Smooth muscle cell (in vitro differentiated cells): ENCODE measurements around the gene ABHD4. TPM values are rescaled to one million over a fixed set of nuclear protein-coding genes. Genes with fewer than 3 reads are reported as not detected.

Experiments
- DNase-seq: peaks from one replicate; lab custom pipeline; 2025; ENCODE audit not compliant: unreplicated experiment; lab: John Stamatoyannopoulos, UW
- H2AFZ ChIP-seq: fragments of 200-600 bp; sonication (generic); 2 replicates; pipeline ENCODE4 v1.6.0; 2016; ENCODE audit warnings: antibody characterized with exemption, low read depth, mild to moderate bottlenecking
- H3F3A ChIP-seq: fragments of 200-600 bp; sonication (generic); 2 replicates; pipeline ENCODE4 v1.6.0; 2017; ENCODE audit warnings: antibody characterized with exemption, low read depth
- H3K27ac ChIP-seq: fragments of 200-600 bp; sonication (generic); 2 replicates; pipeline ENCODE4 v1.5.1; 2016; ENCODE audit warnings: low read depth, mild to moderate bottlenecking
- H3K27me3 ChIP-seq: fragments of 200-600 bp; sonication (generic); 2 replicates; pipeline ENCODE4 v1.6.1; 2016; ENCODE audit warnings: low read depth, mild to moderate bottlenecking
- H3K36me3 ChIP-seq: fragments of 200-600 bp; sonication (generic); 2 replicates; pipeline ENCODE4 v1.5.1; 2016; ENCODE audit warnings: low read depth
- H3K4me1 ChIP-seq: fragments of 200-600 bp; sonication (generic); 2 replicates; pipeline ENCODE4 v1.5.1; 2016; ENCODE audit warnings: low read depth
- H3K4me2 ChIP-seq: fragments of 200-600 bp; sonication (generic); 2 replicates; pipeline ENCODE4 v1.6.0; 2016; ENCODE audit warnings: mild to moderate bottlenecking
- H3K4me3 ChIP-seq: fragments of 200-600 bp; sonication (generic); 2 replicates; pipeline ENCODE4 v1.5.1; 2016; ENCODE audit warnings: mild to moderate bottlenecking
- H3K79me2 ChIP-seq: fragments of 200-600 bp; sonication (generic); 2 replicates; pipeline ENCODE4 v1.6.0; 2016; ENCODE audit warnings: low read depth, mild to moderate bottlenecking
- H3K9ac ChIP-seq: fragments of 200-600 bp; sonication (generic); 2 replicates; pipeline ENCODE4 v1.6.0; 2016; ENCODE audit warnings: low read depth
- H3K9me3 ChIP-seq: fragments of 200-600 bp; sonication (generic); replicated peaks from 2 replicates; pipeline ENCODE4 v1.5.1; 2016; ENCODE audit warnings: low read depth
- H4K20me1 ChIP-seq: fragments of 200-600 bp; sonication (generic); 2 replicates; pipeline ENCODE4 v1.6.0; 2016; ENCODE audit warnings: low read depth
- WGBS: methylation state at CpG from one replicate; pipeline ENCODE4 v1.1.7; 2016; ENCODE audit warnings: low lambda C conversion rate; 5-methylcytosine and 5-hydroxymethylcytosine counted together
- polyA plus RNA-seq: library from polyadenylated mRNA; unstranded; fragments of >200 nt; fragmentation: Nextera tagmentation; extraction: Ambion mirVana; gene quantifications from 2 replicates; pipeline ENCODE4 v1.2.1, GENCODE V29; 2016
- total RNA-seq: library from RNA; depleted of rRNA; stranded (reverse); fragments of >200 nt; gene quantifications from 2 replicates; pipeline ENCODE4 v1.2.3, GENCODE V29; 2014
- TF ChIP-seq, protein P1 (sequence below): fragments of 200-600 bp; sonication (generic); IDR thresholded peaks from 2 replicates; pipeline ENCODE4 v1.5.1; 2017; ENCODE audit warnings: borderline replicate concordance, mild to moderate bottlenecking, antibody characterized with exemption; ENCODE audit not compliant: insufficient read depth, poor library complexity, severe bottlenecking

Gene ABHD4
- total and polyA plus RNA-seq, 2 experiments from 2014 or later: 9.7 to 13.9 TPM

DNA sequence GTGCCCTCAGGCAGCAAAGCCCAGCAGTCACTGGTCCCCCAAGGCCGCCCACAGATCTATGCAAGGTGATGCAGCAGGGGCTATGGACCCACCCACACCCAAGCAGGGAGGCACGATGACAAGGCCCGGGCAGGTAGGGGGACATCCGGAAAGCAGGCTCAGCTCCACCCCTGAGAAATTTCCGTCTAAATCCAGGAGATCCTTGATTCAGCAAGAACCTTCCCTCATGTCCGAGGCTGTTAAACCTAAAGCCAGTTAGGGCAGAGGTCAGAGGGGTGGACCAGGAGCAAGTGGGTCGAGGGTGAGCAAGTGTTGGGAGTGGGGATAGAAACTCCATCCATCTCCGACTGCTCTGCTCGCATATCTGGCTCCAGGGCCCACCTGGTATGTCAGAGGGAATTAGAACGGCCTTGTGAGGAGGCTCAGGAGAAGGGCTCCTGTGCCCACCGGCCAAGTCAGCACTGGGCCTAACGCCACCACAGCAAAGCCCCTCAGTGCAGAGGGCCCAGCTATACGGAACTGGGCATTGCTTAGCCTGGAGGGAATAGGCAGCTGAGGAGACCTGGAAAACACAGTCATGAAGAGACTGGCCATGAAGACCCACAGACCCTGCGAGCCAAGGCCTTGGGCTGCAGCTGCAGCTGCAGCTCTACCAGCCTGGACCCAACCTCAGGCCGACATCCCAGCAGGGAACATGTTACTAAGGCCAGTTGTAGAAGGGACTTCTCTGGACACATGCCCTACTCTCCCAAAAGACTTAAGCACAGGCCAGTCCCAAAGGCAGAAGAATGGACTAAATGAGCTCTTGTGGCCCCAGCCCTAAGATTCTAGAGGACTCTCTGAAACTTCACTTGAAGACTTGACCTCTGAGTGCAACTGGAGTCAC is 43.4 kb upstream of the ABHD4 start:
- H3K79me2 ChIP-seq: no peaks in the 10 kb centered on the region
- H3K4me3 ChIP-seq: no peak overlapping the region
- no peak for DNase-seq
- H3K27me3 ChIP-seq: no peaks in the 10 kb centered on the region
- WGBS: 94% methylated on average over 15 of the region's 15 CpGs
- no peaks in the 10 kb centered on the region for H3K9me3 ChIP-seq
- peaks cover 10% of the 10 kb centered on the region for H3K4me1 ChIP-seq
- H3F3A ChIP-seq: no peaks in the 10 kb centered on the region
- no peaks in the 10 kb centered on the region for H4K20me1 ChIP-seq
- no peaks in the 10 kb centered on the region for H3K36me3 ChIP-seq
- H3K9ac ChIP-seq: no peak overlapping the region
- H3K4me2 ChIP-seq: no peak overlapping the region
- TF ChIP-seq, protein P1, sequence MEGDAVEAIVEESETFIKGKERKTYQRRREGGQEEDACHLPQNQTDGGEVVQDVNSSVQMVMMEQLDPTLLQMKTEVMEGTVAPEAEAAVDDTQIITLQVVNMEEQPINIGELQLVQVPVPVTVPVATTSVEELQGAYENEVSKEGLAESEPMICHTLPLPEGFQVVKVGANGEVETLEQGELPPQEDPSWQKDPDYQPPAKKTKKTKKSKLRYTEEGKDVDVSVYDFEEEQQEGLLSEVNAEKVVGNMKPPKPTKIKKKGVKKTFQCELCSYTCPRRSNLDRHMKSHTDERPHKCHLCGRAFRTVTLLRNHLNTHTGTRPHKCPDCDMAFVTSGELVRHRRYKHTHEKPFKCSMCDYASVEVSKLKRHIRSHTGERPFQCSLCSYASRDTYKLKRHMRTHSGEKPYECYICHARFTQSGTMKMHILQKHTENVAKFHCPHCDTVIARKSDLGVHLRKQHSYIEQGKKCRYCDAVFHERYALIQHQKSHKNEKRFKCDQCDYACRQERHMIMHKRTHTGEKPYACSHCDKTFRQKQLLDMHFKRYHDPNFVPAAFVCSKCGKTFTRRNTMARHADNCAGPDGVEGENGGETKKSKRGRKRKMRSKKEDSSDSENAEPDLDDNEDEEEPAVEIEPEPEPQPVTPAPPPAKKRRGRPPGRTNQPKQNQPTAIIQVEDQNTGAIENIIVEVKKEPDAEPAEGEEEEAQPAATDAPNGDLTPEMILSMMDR: no peak
- no peak overlapping the region for H2AFZ ChIP-seq
- H3K27ac ChIP-seq: no peak overlapping the region

DNA sequence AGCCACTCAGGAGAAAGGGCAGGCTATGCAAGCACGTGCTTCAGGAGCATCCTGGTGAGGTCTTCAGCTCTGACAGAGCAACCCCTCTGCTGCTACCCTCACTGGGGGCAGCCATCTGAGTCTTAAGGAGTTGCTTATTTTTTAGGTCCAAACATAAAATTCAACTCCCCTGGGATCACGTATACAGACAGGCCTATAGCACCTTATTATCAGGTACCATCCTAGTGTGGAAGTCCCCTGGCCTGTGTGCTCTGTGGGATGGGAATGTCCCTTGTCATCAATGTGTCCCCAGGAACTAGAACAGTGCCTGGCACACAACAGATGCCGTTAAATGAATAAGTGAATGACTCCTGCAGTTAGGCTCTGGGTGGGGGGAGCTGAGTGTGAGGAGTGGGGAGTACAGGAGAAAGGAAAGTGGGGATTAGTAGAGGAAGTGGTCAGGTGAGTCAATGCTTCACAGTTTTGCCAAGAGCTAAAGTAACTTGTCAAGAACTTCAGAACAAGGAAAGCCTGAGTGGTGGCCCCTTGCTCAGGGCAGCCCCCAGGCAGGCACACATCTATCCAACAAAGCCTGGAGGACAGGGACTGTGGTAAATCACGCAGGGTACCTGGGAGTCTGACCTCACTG is 42.6 kb upstream of the ABHD4 start:
- H3K36me3 ChIP-seq: no peaks in the 10 kb centered on the region
- no peak overlapping the region for H3K4me3 ChIP-seq
- no peaks in the 10 kb centered on the region for H3K79me2 ChIP-seq
- no peak overlapping the region for H3K4me2 ChIP-seq
- no peaks in the 10 kb centered on the region for H3K9me3 ChIP-seq
- no peak overlapping the region for H2AFZ ChIP-seq
- TF ChIP-seq, protein P1: no peak
- WGBS: 96% methylated on average over 4 of the region's 4 CpGs
- no peak for DNase-seq
- no peaks in the 10 kb centered on the region for H3K27me3 ChIP-seq
- H4K20me1 ChIP-seq: no peaks in the 10 kb centered on the region
- peaks cover 2% of the 10 kb centered on the region for H3F3A ChIP-seq
- no peak overlapping the region for H3K27ac ChIP-seq
- peaks cover 3% of the 10 kb centered on the region for H3K4me1 ChIP-seq
- no peak overlapping the region for H3K9ac ChIP-seq

DNA sequence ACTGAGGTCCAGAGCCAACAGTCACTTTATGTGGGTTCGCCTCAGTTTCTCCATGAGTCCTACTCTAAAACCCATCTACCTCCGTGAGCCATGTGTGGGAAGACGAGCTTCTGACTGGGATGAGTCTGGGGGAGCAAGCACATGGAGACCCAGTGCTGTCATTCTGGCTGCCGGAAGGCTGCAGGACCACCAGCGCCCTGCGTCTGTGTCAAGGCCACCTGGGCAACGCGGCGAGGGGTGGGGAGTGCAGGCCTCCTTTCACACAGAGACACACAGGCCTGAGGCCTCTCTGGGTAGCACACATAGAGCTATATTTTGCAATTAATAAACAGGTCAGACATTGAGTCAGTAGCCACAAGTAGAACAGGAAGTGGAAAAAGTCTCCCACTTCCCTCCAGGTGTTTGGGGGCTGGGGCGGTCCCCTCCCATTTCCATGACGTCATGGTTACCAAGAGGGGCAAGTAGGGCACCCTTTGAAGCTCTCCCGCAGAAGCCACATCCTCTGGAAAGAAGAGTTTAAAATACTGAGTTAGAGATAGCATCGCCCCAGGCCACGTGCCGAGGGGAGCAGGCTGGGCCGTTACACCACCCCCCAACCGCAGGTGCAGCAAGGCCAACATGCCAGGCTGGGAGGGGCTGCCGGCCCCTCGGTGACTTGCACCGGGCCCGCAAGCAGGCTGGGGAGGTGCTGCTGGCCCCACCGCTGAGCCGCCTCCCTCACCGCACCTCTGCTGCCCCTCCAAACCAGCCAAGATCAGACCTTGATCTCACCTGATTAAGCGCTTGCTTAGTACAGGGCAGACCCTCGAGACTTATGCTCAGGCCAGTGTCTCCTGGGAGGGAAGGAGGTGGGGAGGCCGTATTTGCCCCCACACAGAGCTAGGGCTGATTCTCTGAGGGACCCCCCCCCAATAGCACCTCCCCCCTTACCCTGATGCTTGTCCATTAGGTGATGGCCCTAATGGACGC is 41.8 kb upstream of the ABHD4 start:
- DNase-seq: no peak
- Histone ChIP-seq H3K4me2 (peak overlapping the region; percentile 85), H3K36me3 (no peaks in the 10 kb centered on the region), H3K27ac (no peak overlapping the region), H3K4me1 (peaks cover 5% of the 10 kb centered on the region), H3K79me2 (no peaks in the 10 kb centered on the region), H4K20me1 (no peaks in the 10 kb centered on the region), H3K9me3 (no peaks in the 10 kb centered on the region), H3F3A (peaks cover 4% of the 10 kb centered on the region), H3K9ac (no peak overlapping the region), H3K4me3 (no peak overlapping the region), H2AFZ (no peak overlapping the region), H3K27me3 (no peaks in the 10 kb centered on the region)
- 78% methylated on average over 27 of the region's 28 CpGs for WGBS
- TF ChIP-seq, protein P1: no peak
